SU-DHL-6 (cell line): ENCODE measurements around the gene MAP1LC3B2.

Experiments used
- EZH2phosphoT487 ChIP-seq: fragments of 200-600 bp; sonication (generic), shearing (Covaris generic); conservative IDR thresholded peaks from 2 replicates; pipeline ENCODE4 v1.6.1; 2018; ENCODE audit warnings: mild to moderate bottlenecking, antibody characterized with exemption, low read length, moderate library complexity, mixed read lengths
- TF ChIP-seq, protein P1 (sequence below): fragments of 200-600 bp; sonication (generic); IDR thresholded peaks from one replicate; pipeline ENCODE4 v1.5.1; 2017; ENCODE audit warnings: antibody characterized with exemption, mild to moderate bottlenecking, low read length, moderate library complexity; ENCODE audit not compliant: insufficient read depth, poor library complexity, severe bottlenecking

DNA sequence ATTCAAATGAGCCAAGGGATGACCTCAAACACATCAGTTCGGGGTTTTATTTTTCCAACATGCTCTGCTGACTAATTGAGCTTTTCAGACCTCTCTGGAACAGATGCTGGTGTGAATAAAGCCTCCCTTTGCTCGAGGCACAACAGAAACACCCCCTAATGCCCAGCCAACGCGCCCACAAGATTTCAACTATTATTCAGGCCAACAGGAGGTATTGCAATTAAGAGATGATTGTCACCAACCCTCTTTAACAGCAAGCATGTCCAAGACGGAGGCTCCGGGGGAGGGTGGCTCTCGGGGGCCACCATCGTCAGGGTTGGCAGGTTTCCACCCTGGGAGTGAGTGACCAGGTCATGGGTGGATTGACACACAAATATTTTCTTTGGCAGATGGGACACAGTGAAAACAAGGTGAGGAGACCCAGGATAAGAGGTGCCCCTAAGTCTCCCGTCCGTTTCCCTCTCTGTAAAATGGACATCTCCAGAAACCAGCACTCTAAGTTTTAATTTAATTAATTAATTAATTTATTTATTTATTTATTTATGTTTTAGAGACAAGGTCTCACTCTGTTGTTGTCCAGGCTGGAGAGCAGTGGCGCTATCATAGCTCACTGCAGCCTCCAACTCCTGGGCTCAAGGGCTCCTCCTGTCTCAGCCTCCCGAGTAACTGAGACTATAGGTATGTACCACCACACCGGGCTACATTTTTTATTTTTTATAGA lies 56.1 kb downstream of the MAP1LC3B2 start:
- TF ChIP-seq, protein P1, sequence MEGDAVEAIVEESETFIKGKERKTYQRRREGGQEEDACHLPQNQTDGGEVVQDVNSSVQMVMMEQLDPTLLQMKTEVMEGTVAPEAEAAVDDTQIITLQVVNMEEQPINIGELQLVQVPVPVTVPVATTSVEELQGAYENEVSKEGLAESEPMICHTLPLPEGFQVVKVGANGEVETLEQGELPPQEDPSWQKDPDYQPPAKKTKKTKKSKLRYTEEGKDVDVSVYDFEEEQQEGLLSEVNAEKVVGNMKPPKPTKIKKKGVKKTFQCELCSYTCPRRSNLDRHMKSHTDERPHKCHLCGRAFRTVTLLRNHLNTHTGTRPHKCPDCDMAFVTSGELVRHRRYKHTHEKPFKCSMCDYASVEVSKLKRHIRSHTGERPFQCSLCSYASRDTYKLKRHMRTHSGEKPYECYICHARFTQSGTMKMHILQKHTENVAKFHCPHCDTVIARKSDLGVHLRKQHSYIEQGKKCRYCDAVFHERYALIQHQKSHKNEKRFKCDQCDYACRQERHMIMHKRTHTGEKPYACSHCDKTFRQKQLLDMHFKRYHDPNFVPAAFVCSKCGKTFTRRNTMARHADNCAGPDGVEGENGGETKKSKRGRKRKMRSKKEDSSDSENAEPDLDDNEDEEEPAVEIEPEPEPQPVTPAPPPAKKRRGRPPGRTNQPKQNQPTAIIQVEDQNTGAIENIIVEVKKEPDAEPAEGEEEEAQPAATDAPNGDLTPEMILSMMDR, result no peak
- TF ChIP-seq EZH2phosphoT487, result no peak
